NCI-H774 (cell line): ENCODE data around the gene CEP295NL.
"Not testable (repeated sequence)": the region's sequence is repeated elsewhere in the genome, so short reads cannot be mapped to it uniquely, and the experiment has no call there.

ENCODE experiments used
- DNase-seq: peaks from one replicate; lab custom pipeline; 2025; lab: John Stamatoyannopoulos, UW

CEP295NL gene

DNA sequence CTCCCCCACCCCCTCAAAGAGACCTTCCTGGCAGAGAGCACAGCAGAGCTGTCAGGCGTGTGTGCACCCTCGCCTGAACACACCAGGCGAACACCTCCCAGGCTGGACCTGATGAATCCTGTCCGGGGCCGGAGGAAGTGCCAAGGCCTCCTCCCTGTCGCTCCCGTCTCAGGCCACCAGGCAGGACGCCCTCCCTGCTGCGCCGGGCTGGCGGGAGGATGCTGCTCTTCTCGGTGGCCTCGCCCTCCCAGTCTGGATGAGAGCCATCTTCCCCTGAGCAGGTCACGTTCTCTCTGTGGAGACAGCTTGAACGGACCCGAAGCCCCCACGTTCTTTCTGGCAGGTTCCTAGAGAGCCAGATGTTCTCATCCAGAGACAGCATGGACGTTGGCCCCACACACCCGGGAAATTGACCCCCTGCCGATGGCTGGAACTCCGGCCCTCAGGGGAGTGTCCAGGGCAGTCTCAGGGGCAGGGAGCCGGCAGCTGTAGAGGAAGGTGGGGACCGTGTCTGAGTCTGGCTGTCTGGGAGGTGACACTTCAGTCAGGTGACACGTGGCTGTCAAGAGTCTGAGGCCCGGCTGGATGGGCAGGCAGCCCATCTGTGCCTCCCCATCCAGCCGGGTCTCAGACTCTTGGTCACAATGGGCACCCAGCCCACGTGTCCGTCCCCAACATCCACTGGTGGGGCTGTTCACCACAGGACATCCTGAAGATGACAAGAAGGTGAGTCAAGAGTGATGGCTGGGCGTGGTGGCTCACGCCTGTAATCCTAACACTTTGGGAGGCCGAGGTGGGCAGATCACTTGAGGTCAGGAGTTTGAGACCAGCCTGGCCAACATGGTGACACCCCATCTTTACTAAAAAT lies 27.1 kb upstream of the CEP295NL start:
- no peak for DNase-seq

DNA sequence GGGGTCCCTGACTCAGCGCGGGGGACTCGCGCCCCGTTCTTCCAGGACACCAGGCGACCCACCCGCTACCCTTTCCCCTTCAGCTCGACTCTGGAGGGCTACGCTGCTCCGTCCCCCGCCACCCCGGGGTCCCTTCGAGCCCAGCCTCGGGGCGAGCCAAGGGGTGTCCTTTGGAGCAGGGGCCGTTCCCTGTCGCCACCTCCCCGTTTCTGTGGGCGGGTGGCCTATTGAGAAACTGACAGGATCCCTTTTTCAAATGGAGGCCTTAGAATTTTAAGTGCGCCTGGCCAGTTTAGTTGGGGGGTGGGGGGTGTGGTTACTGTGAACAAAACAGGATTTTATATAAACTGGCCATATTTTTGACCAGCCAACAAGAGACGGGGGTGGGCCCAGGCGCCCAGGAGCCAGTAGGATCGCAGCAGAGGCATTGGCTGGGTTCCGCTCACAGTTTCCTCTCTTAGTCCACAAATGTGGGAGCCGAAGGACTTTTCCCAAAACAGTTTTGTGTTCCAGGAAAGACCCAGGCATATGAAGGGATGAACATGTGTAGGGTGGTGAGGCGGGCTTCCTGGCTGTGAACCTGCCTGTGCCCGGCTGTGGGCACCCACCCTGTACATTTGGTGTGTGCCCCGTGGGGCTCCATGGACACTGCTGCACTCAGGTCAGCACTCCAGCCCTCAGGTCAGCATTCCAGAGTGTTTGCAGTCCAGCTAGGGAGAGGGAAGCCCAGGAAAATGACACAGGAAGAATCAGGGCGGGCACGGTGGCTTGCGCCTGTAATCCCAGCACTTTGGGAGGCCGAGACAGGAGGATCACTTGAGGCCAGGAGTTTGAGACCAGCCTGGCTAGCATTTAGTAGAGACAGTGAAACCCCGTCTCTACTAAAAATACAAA lies 22.9 kb upstream of the CEP295NL start:
- DNase-seq, result peak; percentile 49

DNA sequence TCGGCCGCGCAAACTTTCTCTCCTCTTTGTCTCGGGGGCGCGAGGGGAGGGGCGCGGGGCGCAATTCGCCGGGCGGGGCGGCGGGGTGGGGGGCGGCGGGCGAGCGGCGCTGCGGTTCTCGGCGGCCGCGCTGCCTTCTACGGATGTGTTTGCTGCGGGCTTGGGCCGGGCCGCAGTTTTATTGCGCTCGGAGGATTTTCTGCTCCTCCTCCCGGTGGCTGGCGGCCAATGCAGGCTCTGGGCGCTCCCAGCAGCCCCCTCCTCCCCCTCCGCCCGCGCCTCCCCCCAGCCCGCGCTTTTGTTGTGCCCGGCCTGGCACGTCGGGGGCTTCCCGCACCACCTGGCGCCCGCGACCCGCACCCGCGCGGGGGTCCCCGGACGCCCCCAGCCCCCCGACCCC lies 22.2 kb upstream of the CEP295NL start, which contains the start of gene TIMP2:
Gene TIMP2 (minus strand): TSS at position 154 of the 400 bp plus-strand sequence. CDS start 299 bp downstream, outside the sequence.
- peak; percentile 83 for DNase-seq

DNA sequence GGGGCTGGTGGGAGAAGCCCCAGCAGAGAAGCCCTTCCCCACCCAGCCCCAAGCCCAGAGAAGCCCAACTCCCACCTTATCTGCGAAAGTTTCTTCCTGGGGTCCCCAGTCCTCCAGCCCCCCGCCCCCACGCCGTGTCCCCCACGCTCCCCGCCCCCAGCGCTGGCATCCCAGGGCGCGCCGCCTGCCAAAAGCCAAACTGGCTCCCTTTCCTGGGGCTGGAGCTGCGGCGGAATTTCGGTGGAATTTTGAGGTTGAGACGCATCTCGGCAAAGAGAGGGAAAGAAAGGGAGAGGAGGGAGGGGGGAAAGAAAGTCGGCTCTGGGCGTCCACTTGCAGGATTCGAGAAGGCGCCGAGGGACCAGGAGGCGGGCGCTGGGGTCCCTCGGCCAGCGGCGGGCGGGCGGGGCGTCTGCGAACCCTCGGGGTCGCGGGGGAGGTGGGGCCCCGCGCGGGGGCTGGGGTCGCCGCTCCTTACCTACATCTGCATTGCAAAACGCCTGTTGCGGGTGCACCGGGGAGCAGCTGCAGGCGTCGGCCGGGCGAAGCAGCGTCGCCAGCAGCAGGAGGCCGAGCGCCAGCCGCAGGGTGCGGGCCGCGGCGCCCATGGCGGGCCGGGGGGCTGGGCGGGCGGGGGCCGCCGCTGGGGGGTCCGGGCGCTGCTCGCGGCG lies 21.6 kb upstream of the CEP295NL start:
- DNase-seq, result no peak

DNA sequence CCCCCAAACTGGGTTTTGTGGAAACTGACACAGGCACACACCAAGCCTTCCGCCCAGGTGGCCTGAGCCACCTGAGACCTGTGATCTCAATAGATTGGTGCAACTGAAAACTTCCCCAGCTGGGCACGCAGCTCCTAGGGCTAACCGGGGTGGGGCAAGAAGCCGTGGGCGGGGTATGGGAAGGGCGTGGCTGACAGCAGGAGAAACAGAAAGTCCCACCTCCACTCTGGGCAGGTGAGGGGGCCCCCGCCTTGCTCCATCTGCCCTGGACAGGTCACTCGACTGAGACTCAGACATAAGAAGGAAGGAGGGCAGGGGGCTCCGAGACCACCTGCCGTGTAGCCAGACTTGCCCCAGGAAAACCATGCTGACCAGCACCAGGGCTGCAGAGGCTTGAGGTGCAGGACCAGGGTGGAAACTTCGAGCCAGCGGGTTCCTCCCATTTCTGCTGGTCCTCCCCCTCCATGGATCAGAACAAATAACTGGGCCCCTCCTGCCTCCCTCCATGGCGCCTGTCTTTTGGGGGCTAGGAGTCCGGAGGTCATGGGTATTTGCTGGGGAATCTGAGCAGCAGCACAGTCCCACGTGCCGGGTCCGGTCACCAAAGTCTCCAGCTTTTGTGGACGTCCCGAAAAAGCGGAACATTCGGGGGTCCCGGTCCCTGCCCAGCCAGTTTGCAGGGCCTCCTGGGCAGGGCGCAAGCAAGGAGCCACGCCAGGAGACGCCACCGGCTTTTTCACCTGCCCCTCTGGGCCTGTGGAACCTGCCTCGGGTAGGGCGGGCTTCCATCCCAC lies 20.9 kb upstream of the CEP295NL start:
- DNase-seq, result peak; percentile 58

DNA sequence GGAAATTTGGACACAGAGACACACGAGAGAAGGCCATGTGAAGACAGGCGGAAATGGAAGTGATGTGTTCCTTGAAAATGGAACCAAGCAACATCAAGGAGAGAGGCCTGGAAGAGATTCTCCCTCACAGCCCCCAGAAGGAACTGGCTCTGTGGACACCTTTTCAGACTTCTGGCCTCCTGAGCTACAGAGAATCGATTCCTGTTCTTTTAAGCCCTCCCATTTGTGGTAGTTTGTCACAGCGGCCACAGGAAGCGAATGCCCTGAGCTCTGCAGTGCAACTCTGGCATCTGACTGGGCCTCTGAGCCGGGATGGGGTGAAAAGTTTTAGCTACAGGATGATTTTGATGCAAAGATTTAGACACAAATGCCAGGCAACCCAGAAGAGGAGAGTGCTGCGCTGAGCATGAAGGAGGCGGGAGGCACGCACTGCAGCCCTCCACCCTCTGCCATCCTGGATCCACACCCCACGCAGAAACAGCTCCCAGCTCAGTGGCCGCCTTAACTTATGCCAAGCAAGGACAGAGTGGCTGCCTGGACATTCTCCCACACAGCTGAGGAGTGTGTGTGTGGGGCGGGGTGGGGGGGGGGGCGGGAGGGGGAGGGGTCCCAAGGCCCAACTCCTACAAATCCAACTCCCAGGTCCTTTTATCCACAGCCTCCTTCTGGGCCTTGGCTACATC lies 20.0 kb upstream of the CEP295NL start:
- DNase-seq, result no peak

DNA sequence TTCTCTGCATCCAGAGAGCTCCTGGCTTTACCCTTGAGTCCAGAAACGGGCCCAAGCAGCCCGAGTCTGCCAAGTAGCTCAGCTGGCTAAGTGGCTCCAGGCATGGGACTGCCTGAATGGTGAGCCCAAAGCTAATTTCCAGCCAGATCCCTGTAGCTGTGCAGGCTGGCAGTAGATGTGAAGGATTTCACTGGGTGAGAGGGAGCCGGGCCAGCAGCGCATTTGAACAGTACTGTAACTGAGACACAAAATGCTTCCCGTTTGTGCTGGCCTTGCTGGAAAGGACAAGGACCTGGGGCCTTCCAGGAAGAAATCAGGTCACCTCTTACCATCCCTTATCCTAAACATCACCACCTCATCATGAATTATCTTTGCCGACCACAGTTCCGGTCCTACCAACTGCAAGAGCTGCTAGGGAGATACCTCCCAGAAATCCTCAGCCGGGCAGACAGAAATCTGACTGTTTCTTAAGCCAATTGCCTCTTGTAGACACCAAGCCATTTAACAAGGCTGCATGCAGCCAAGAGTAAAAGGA lies 18.5 kb upstream of the CEP295NL start:
- DNase-seq, result no peak

DNA sequence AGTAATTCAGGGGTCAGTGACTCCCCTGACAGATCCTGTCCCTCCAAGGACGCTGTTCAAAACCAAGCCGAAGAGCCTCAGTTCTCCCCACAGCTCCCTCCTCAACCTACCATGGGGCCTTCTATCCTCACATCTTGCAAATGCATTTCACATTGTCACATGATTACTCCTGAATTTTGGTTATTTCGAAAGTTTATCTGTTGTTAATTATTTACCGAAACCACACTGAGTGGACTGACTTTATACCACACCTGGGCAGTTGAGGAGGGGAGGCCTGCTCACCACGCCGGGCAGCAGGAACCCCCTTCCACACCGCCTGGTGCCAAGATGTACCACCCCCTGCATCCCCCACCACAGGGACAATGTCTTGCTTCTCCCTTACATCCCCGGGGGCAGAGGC lies 17.5 kb upstream of the CEP295NL start:
- DNase-seq, result no peak

DNA sequence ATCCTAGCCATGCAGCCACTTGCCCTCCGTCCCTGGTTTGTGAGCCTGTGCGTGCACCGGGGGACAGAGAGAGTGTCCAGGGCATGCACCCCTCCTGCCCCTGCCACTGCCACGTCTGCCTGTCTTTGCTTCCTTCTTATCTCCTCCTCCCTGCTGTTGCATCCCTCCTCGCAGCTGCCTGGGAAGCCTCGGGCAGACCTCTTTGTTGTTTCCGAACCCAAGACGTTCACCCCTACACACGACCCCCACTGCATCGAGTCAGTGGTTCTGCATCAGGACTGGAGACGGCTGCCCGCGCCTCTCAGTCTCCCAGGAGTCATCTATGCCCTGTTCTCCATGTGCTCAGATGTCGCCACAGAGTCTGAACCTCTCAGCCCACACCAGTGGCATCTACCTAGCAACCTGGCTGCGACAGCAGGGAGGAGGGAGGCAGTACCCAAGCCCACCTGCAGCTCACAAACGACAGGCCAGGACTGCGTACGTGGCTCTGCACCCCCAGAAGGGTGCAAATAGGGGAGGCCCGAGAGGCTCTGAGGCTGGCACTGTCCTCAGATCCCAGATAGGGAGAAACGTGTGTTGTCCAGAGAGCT lies 17.0 kb upstream of the CEP295NL start:
- DNase-seq, result no peak

DNA sequence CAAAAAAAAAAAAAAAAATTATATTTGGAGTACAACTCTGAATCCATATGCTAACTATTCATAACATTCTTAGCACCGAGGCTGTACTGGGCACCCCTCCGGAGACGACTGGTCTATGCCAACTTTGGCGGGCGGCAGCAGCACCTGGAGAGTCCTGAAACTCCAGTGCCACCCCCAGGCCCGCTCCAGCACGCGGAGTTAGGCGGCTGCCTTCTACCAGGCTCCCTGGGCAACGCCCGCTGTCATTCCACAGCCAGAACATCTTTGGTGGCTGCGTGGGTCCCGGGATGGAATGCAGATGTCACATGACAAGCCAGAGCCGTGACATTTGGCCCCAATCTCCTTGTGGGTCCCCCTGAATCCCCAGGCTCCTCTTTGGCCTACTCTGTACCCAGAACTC lies 16.0 kb upstream of the CEP295NL start:
- DNase-seq, result no peak

DNA sequence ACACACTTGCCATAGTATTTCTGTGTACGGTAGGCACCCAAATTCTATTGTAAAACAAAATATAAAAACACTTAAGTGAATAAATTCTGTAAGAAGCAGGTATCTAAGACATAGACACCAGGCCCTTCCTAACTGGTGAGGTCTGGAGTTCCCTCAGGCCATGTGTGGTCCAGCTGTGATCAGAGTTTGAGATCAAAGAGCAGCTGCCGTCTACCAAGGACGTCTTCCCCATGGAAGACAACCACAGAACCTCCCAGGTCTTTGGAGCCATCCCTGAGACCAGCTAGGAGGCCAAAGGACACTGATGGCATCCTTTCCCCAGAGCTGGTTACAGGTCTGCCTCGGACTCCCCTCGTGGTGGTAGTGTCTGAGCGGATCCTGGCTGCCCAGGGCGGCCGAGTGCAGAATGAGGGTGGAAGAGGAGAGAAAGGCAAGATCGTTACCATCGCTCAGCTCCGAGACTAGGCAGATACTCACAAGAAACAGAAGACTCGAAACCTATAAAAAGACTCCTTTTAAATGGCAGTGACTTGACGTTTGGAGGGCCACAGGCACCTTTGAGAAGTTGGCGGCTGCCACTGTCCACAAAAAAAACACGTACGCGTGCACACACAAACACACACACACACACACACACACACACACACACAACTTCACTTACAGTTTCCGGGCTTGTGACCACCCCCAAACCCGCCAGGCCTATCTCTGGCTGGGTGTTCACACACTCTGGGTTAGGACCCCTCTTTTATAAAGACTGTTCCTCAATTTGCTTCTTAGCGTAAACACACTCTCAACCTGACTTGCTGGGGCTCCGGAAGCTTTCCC lies 14.7 kb upstream of the CEP295NL start:
- no peak for DNase-seq

DNA sequence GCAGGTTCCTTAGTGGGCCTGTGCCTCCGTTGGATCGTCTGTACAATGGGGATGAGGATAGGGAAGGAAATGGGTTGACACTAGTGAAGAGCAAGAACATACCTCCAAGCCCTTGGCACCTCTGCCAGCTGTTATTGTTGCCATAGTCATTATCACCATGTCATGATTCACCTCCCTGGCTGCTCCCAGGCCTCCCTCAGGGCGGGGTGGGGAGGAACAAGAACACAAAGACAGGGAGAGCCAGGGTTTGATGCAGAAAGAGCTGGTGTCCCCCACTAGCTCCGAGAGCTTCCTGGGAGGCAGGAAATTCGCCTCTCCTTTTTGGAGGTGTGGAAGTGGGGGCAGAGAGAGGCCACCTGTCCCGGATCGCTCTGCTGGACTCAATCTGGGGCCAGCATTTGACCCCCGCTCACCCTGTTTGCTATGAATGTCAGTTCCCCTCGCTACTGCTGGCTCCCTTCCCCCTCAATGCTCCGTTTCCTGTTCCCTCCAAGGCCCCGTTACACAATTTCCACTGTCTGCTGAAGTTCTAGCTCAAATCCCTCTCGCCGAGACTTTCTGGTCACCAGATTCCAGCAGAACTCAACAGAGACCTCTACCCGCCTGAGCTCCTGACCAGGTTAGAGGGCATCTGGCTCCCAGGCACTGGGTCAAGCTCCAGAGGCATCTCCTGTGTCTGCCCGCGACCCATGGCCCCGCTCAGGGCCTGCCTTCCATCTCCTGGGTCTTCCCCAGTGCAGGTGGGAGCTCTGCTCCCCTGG lies 13.1 kb upstream of the CEP295NL start:
- DNase-seq, result no peak

DNA sequence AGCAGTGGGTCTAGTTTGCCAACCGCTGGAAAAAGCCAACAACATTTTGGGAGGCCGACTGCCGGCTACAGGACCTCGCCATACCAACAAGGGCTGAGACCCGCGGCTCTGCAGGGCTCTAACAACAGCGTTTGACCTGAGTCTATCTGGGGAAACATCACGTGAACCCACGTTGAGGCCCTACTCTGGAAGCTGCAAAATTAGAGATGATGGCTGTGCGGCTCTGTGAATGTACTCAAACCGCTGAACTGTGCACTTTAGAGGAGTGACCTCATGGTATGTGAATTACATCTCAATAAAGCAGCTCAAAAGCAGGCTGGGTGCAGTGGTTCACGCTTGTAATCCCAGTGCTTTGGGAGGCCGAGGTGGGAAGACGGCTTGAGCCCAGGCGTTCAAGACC lies 10.1 kb upstream of the CEP295NL start:
- no peak for DNase-seq

DNA sequence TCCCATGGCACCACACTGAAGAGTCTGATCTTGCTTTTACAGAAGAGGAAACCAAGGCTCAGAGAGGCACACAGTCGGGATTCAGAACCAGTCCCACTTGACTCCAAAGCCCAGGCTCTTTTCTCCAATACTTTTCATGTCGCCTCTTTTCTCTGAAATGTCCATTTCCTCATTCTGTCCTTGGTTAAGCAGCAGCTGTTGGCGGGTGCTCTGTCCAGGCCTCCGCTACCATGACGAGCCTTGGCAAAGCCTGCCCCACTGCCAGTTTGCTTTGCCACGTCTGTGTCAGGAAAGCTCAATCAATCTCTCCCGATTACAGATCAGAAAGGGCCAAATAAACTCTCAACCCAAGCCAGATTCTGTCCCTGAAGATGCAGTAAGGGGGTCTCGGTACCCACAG lies 9.1 kb upstream of the CEP295NL start:
- no peak for DNase-seq

DNA sequence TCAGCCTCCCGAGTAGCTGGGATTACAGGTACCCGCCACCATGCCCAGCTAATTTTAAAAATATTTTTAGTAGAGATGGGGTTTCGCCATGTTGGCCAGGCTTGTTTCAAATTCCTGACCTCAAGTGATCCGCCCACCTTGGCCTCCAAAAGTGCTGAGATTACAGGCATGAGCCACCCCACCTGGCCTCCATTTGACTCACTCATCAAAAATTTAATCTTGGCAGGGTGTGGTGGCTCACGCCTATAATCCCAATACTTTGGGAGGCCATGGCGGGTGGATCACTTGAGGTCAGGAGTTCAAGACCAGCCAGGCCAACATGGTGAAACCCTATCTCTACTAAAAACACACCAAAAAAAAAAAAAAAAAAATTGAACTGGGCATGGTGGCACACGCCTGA lies 8.5 kb upstream of the CEP295NL start:
- not testable (repeated sequence) for DNase-seq

DNA sequence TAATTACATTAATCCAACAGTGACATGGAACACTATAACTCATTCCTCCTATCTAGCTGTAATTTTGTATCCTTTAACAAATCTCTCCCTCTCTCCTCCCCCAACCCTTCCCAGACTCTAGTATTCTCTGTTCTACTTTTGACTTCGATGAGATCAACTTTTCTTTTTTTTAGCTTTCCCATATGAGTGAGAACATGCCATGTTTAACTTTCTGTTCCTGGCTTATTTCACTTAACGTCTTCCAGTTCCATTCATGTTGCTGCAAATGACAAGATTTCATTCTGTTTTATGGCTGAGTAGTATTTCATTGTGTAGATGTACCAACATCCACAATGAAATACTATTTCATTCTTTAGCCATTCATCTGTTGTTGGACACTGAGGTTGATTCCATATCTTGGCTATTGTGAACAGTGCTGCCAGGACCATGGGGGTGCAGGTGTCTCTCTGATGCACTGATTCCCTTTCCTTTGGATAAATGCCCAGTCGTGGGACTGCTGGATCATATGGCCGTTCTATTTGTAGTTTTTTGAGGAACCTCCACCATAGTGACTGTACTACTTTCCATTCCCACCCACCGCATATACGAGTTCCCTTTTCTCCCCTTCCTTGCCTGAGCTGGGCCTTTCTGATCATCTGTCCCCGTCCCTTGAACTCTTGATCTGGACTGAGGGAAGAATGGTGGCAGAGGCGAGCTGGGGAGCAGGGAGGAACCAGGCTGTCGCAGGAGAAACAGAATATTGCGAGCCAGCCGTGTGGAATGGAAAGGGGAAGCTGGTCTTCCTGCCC lies 7.7 kb upstream of the CEP295NL start:
- no peak for DNase-seq

DNA sequence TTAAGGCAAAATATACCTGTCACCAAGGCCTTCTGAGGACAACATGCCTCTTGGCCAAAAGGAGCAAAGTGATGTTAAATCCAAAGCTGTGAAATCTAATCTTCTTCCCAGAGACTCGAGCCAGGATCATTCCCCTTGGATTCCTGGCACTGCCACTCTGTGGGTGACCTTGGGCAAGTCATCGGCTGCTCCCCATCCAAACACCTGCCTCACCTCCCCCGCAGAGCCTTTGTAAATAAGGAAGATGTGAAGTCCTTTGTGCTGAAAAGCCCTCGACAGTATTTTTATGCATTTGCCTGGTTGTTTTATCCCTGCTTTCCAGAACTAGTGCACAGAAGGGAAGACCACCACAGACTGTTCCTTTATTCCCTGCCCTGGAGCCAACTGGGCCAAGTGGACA lies 5.4 kb upstream of the CEP295NL start:
- DNase-seq, result peak; percentile 45

DNA sequence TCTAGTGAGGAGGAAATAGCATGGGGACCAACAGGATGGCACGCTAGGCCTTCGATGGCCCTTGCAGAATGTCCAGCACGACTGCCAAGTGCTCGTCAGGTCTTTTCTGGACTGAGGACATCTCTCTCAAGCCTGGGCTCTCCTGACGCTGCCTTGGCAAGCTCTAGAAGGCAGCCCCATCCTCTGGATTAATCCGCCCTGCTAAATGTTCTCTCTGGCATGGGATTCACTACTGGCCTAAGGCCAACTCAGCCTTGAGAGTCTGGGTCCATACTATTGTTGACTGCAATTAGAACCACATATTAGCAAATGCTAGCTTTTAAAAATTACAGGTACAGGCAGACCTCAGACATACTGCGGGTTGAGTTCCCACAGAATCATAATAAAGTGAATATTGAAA lies 2.5 kb upstream of the CEP295NL start:
- DNase-seq, result no peak
